Endometrial microvascular endothelial cells (primary cell): ENCODE measurements around the gene RHOF. TPM values are rescaled to one million over a fixed set of nuclear protein-coding genes. Genes with fewer than 3 reads are reported as not detected.

Experiments used
- in situ Hi-C: cut with HindIII; loops from 2 replicates; pipeline ENCODE4 v1.10.0; 2017; ENCODE audit warnings: low sequenced_read_pairs, low pct_unique_long_range_greater_than_20kb; ENCODE audit errors: inconsistent ontology term
- total RNA-seq: library from RNA; depleted of rRNA; stranded (reverse); fragments of >200 nt; gene quantifications from one replicate; pipeline ENCODE4 v1.2.3, GENCODE V29; 2015; ENCODE audit errors: inconsistent ontology term

The RHOF gene
- total RNA-seq, 1 donor from 2014 or later = 14.6 TPM

DNA sequence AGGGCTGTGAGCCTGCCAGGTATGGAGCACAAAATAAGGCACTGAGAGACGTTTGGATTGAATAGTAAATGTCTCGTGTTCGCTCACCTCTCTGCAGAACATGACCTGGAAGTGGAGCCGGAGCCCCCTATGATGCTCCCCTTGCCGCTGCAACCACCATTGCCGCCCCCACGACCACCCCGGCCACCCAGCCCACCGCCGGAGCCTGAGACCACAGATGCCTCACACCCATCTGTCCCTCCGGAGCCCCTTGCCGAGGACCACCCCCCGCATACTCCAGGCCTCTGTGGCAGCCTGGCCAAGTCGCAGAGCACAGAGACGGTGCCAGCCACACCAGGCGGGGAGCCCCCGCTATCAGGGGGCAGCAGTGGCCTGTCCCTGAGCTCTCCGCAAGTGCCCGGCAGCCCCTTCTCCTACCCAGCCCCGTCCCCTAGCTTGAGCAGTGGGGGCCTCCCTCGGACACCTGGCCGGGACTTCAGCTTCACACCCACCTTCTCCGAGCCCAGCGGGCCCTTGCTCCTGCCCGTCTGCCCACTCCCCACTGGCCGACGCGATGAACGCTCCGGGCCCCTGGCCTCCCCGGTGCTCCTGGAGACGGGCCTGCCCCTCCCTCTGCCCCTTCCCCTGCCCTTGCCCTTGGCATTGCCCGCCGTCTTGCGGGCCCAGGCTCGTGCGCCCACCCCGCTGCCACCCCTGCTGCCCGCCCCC is 29.1 kb upstream of the RHOF start:
- in situ Hi-C loops = no loop called here

DNA sequence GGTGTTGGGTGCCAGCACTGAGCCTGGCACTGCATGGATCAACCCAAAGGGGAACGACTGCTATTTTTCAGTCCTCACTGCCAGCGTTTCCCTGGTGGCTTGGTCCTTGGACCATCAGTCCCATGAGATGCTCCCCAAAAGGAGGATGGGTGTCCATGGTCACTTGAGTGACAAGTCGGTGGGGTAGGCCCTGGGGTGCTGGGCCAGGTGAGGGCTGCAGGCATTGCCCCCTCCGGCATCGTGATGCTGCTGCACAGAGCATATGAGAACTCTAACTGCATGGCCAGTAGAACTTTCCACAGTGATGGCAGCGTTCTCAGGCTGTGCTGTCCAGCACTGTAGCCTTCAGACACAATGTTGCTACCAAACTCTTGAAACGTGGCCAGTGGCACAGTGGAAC is 26.6 kb upstream of the RHOF start:
- in situ Hi-C loops = no loop called here

DNA sequence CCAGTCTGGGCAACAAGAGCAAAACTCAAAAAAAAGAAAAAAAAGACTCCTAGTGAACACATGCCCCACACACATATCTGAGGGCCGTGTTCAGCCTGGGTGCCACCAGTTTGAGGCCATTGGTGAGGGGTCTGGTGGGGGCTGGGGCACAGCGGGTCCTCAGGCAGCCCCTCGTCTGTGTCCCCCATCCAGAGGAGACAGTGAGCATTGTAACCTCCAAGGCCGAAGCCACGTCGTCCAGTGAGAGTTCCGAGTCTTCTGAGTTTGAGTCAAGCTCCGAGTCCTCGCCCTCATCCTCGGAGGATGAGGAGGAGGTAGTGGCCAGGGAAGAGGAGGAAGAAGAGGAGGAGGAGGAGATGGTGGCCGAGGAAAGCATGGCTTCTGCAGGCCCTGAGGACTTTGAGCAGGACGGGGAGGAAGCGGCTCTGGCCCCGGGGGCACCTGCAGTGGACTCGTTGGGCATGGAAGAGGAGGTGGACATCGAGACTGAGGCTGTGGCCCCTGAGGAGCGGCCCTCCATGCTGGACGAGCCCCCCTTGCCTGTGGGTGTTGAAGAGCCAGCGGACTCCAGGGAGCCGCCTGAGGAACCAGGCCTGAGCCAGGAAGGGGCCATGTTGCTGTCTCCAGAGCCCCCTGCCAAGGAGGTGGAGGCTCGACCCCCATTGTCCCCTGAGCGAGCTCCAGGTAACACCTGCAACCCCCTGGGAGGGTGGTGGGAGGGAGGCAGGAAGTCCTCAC is 25.9 kb upstream of the RHOF start:
- in situ Hi-C loops = no loop called here

DNA sequence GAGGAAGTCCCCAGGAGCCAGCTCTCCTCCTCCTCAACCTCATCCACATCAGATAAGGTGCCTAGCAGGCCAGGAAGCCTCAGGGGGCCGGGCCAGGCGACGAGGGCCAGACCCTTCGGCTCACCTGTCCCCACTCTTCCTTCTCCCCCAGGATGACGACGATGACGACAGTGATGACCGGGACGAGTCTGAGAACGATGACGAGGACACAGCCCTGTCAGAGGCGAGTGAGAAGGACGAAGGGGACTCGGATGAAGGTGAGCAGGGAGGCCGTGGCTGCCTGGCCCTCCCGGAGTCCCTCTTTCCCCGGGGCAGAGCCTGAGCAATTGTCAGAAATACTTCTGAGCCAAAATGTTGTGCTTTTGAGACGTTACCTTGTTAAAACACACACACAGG is 24.2 kb upstream of the RHOF start:
- in situ Hi-C loops = no loop called here

DNA sequence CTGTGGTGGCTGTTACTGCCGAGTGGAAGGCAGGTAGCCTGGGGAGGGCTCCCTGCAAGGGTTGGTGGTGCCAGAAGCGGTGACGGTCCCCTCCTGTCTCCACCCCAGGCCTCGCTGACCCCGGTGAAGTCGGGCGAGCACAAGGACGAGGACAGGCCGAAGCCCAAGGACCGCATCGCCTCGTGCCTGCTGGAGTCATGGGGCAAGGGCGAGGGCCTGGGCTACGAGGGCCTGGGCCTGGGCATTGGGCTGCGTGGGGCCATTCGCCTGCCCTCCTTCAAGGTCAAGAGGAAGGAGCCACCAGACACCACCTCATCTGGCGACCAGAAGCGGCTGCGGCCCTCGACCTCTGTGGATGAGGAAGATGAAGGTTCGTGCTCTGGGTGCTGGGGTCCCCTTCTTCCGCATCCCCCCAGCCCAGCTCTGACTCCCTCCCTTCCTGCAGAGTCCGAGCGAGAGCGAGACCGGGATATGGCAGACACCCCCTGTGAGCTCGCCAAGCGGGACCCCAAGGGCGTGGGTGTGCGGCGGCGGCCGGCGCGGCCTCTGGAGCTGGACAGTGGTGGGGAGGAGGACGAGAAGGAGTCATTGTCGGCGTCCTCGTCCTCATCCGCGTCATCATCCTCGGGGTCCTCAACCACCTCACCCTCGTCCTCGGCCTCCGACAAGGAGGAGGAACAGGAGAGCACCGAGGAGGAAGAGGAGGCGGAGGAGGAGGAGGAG is 23.6 kb upstream of the RHOF start:
- in situ Hi-C loops = no loop called here

DNA sequence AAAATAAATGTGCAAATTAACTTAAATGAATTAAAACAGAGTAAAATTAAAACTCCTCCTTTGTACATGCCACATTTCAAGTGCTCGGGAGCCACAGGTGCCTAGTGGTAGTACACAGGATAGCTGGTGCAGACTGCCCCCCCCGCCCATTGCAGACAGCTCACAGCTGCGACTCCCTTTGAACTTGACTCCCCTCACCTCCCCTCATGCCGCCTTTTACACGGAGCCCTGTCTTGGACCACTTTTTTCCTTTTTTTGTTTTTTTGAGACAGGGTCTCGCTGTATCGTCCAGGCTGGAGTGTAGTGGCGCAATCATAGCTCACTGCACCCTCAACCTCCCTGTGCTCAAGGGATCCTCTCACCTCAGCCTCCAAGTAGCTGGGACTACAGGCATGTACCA is 21.8 kb upstream of the RHOF start:
- in situ Hi-C loops = no loop called here

DNA sequence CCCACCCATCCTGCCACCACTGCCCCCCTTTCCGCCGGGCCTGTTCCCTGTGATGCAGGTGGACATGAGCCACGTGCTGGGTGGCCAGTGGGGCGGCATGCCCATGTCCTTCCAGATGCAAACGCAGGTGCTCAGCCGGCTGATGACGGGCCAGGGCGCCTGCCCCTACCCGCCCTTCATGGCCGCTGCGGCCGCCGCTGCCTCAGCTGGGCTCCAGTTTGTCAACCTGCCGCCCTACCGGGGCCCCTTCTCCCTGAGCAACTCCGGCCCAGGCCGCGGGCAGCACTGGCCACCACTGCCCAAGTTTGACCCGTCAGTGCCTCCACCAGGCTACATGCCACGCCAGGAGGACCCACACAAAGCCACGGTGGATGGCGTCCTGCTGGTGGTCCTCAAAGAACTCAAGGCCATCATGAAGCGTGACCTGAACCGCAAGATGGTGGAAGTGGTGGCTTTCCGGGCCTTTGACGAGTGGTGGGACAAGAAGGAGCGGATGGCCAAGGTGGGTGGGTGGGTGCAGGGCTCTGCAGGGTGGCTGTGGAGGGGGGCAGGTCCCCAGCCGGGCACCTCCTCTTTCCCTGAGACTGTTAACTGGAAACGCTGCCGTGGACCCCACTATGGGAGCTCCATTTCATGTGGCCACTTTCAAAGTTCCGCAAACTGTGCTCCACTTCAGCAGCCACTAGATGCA is 21.1 kb upstream of the RHOF start:
- in situ Hi-C loops = no loop called here

DNA sequence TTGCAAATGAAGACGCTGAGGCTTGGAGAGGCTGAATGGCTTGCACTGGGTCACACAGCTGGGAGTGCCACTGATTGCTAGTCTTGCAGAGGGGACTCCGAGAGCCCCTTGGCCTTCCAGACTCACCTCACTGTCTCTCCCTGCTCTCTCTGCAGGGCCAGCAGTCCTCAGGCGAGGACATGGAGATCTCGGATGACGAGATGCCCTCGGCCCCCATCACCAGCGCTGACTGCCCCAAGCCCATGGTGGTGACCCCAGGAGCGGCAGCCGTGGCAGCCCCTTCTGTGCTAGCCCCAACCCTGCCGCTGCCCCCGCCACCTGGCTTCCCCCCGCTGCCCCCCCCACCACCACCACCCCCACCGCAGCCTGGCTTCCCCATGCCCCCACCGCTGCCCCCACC is 20.5 kb upstream of the RHOF start:
- in situ Hi-C loops = no loop called here

DNA sequence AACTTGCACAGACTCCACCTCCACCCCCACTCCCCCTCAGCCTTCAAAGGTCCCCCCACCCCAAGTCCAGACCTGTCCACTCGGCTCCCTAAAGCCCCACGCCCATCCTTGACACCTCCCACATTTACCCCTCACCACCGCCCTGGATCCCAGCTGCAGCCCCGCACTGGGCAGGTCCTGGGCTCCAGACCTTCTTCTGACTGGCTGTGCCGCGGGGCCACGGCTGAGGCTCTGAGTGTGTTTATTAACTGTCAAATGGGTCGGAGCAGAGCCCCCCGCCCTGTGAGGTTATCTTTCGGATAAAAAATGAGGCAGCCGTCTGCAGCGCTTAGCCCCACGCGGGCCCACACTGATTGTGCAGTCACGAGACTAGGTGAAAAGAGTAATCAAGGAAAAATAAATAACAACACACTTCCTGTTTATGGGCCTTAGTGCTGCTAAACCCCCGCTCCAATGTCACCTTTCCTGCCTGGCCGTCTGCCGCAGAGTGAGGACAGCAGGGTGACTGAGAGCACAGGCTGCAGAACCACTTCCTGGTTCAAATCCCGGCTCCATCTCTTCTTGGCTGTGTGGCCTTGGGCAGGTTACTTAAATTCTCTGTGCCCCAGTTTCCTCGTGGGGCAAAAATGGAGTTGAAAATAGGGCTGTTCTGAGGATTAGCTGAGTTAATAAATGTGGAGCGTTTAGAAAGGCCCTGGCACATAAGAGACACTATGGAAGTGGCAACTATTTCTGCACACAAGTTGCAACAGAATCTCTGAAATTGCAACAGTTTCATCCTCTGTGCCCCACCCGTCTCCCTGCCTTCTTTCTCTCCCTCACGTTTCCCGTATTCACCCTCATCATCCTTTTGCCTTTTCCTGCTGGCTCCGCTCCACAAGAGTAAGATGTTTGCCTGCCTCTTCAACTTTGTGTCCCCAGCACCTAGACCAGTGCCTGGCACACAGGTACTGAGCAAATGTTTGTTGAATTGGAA is 19.7 kb upstream of the RHOF start:
- in situ Hi-C loops = no loop called here

DNA sequence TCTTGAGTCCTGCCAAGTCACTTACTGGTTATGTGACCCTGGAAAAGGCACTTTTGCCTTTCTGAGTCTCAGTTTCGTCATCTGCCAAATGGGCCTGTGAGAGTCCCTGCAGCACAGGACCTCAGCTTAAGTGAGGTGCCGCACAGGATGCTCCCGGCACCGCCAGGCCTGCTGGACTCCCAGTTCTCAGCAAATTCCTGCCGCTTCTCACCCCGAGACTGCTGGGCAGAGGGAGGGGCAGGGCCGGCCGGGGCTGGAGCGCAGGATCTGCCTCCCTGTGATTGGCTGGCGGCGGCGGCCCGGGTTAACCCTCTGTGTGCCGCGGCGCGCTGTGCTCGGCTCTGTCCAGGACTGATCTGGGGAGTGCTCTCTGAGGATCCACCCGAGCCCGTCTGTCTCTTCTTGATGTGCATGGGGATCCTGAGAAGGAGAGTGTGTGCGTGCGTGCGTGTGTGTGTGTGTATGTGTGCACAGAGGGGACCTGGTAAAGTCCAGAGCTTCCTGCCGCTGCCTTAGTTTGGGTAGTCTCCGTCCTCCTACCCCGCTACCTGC is 18.9 kb upstream of the RHOF start:
- in situ Hi-C loops = no loop called here

DNA sequence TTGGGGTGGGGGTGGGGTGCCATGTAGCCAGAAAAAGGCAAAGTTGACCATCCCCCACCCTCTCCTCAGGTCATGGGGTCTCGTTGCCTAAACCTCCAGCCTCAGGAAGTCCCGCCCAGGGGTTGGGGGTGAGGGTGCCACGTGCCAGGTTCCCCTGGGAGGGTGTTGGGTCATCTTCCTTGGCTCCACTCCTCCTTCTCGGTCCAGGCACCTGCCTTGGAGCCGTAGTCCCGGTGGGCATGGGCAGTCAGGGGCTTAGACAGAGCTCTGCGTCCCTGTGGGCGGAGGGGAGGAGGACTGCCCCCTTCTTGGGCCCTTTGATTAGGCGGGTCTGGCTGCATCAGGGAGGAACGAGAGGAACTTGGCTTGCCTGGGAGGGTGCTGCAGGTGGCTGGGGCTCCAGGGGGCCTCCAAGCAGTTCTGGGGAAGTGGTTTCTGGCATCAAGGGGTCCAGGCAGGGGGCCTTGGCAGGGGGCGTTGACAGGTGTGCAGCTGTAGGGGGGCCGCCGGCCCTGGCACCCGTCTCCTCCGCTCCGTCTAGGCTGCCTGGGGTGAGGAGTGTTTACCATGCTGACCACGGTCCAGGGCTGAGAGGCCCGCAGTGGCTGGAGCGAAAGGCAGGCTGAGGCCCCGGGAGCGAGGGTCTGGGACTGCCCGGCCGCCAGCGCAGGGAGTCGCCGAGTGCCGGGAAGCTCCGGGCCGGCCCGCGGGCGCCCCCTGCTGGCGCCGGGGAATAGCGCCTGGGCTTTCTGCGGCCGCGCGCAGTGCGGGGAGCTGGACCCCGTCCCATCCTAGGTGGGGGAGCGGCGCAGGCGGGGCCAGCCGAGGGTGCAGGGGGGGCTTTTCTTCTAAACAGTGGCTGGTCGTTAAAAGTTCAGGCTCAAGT is 18.2 kb upstream of the RHOF start:
- in situ Hi-C loops = no loop called here

DNA sequence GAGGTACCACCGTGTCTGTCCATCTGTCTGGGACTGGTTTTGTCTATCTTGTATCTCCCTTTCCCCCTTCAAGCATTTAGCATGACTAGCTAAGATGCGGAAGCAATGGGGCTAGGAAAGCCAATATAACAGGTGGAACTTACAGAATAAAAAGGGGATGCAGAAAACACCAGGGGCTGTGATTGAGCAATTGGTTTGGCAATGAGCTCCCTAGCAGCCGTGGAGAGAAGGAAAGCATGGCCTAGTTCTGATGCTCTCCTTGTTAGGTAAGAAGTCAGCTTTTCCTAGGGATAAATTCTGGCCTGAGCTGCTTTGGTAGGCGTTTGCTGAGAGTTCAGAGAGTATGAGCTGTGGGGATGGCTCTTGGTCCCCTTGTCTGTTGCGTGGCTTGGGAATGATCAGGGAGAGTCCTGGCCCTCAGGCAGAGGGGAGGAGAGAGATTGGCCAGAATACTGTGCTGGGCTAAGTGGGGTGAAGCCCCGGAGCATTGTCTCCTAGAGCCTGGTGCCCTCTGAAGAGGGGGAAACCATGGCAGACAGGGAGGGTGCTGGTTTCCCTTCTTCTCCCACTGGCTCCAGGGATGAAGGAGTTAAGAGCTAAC is 17.4 kb upstream of the RHOF start:
- in situ Hi-C loops = no loop called here

DNA sequence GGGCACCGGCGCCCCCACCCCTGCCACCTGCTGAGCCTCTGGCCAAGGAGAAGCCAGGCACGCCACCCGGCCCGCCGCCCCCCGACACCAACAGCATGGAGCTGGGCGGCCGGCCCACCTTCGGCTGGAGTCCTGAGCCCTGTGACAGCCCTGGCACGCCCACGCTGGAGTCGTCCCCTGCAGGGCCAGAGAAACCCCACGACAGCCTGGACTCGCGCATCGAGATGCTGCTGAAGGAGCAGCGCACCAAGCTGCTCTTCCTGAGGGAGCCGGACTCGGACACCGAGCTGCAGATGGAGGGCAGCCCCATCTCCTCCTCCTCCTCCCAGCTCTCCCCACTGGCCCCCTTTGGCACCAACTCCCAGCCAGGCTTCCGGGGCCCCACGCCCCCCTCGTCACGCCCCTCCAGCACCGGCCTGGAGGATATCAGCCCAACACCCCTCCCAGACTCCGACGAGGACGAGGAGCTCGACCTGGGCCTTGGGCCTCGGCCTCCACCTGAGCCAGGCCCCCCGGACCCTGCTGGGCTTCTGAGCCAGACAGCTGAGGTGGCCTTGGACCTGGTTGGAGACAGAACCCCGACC is 16.8 kb upstream of the RHOF start:
- in situ Hi-C loops = no loop called here

DNA sequence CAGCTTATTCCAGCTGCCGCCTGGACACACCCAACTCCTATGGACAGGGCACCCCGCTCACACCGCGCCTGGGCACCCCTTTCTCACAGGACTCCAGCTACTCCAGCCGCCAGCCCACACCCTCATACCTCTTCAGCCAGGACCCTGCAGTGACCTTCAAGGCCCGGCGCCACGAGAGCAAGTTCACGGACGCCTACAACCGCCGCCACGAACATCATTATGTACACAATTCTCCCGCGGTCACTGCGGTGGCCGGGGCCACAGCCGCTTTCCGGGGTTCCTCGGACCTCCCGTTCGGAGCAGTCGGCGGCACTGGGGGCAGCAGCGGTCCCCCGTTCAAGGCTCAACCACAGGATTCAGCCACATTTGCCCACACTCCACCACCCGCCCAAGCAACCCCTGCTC is 16.2 kb upstream of the RHOF start:
- in situ Hi-C loops = no loop called here

DNA sequence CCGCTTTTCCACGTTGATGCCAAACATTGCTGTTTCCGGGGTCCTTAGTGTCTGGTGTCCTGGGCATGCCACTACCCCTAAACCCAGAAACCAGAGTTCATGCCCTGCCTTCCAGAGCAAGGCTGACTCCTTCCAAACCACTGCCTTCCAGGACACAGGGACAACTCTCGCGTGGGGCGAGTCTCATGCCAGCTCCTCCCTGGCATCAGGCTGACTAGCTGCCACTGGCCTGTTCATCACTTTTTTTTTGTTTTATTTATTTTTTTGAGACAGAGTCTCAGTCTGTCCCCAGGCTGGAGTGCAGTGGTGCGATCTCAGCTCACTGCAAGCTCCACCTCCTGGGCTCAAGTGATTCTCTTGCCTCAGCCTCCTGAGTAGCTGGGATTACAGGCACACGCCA is 15.1 kb upstream of the RHOF start:
- in situ Hi-C loops = no loop called here

DNA sequence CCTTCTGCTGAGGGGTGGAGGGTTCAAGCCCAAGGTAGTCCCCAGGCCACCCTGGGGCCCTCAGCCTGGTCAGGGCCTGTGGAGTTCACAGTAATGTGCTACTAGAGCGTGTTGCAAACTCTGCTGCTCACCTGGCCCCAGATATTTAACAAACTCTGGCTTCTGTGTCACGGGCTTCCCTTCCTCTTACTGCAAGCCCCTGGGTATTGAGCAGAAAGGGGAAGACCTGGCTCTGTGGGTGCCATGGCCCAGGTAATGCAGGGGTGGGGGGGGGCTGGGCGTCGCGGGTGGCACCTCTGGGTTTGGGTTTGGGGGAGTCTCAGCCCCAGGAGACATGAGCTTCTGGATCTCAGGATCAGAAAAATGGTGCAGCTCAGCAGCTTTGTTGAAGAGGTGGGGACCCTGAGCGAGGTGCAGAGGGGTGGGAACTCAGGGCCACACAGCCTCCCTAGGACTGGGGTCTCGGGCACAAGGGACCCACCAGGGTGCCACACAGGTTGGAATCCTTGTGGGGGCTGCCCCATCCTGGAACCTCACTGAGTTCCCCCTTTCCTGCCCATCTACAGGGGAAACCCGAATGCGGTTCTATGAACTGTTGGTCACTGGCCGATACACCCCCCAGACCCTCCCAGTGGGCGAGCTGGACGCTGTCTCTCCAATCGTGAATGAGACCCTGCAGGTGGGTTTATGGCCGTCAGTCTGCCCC is 14.3 kb upstream of the RHOF start:
- in situ Hi-C loops = no loop called here
